Activated T-helper 2 cell treated with anti-CD3 and anti-CD28 coated beads, Interferon-gamma antibody, Interleukin-2, Interleukin-4, amounts not matched to agents 10 μg/mL and 5 μg/mL and 100 μg/mL, durations not matched to agents 14 hours and 24 hours and 36 hours (primary cell): ENCODE measurements around the gene SORL1. TPM values are rescaled to one million over a fixed set of nuclear protein-coding genes. Genes with fewer than 3 reads are reported as not detected.

Source experiments
- DNase-seq: peaks from one replicate; pipeline ENCODE4 v3.0.0; 2021; ENCODE audit warnings: low spot score
- H3K27ac Mint-ChIP-seq: one replicate; pipeline ENCODE4 v1.8.0; 2021; ENCODE audit warnings: mixed read lengths
- H3K27me3 Mint-ChIP-seq: one replicate; pipeline ENCODE4 v1.8.0; 2021; ENCODE audit warnings: low read depth, mixed read lengths
- H3K36me3 Mint-ChIP-seq: one replicate; pipeline ENCODE4 v1.8.0; 2021; ENCODE audit warnings: low read depth, mixed read lengths
- H3K4me1 Mint-ChIP-seq: one replicate; pipeline ENCODE4 v1.8.0; 2021; ENCODE audit warnings: low read depth, mixed read lengths
- H3K4me3 Mint-ChIP-seq: one replicate; pipeline ENCODE4 v1.8.0; 2021; ENCODE audit warnings: low read depth, mild to moderate bottlenecking, moderate library complexity, mixed read lengths
- H3K9me3 Mint-ChIP-seq: one replicate; pipeline ENCODE4 v1.8.0; 2021; ENCODE audit warnings: mixed read lengths
- intact Hi-C: fragments of 100-400 bp; cut with micrococcal nuclease; formaldehyde crosslinking; loops from one replicate; pipeline ENCODE4 v1.15.1; 2023
- total RNA-seq: library from RNA; stranded (reverse); gene quantifications from 2 replicates; pipeline ENCODE4 v1.2.3, GENCODE V29; 2022

The SORL1 gene
- total RNA-seq, 1 donor from 2014 or later: 20.2 TPM

DNA sequence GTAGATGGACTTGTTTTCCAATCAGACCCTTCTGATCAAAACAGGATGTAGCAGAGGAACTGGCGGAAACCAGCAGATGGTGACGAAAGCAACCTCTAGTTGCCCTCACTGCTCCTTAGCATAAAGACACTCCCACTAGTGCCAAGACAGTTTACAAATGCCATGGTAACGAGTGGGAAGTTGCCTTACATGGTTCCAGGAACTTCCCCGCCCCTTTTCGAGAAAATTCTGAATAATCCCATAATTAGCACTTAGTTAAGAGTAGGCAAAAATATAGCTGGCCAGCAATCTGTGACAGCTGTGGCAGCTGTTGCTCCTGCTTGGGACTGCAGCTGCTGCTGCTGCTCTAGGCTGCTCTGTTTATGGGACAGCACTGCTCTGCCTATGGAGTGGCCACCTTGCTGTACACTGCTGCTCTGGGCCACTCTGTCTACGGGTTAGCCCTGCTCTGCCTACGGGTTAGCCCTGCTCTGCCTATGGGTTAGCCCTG is 33.4 kb upstream of the SORL1 start:
- no peak overlapping the region for H3K27ac Mint-ChIP-seq
- H3K4me3 Mint-ChIP-seq: no peak overlapping the region
- peaks cover 59% of the 10 kb centered on the region for H3K4me1 Mint-ChIP-seq
- intact Hi-C loops: loop anchor here (5.0 kb wide), 1 partner anchor 91 kb away; no protein-coding TSS in a partner anchor
- H3K9me3 Mint-ChIP-seq: no peaks in the 10 kb centered on the region
- no peaks in the 10 kb centered on the region for H3K27me3 Mint-ChIP-seq
- DNase-seq: peak; percentile 13
- no peaks in the 10 kb centered on the region for H3K36me3 Mint-ChIP-seq

DNA sequence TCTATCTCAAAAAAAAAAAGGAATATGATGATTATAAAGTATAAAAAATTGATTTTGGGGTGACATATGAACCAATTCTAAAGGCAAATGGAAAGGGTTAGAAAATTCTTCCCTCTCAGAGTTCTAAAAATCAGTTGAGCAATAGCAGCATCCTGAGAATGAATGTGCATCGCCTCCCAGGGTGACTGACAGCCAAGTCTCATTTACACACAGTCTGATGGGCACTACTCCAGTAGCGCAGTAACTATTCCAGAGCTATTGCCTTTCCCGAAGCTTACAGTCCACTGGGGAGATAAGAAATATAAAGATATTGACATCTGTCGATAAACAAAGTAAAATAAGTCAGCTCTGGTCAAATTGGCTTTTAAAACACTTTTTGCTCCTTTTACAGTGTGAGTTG is 32.3 kb upstream of the SORL1 start:
- peaks cover 65% of the 10 kb centered on the region for H3K4me1 Mint-ChIP-seq
- intact Hi-C loops: loop anchor here (2.0 to 5.0 kb wide), 2 partner anchors 29 to 93 kb away; no protein-coding TSS in a partner anchor
- H3K9me3 Mint-ChIP-seq: no peaks in the 10 kb centered on the region
- H3K27ac Mint-ChIP-seq: no peak overlapping the region
- no peaks in the 10 kb centered on the region for H3K36me3 Mint-ChIP-seq
- no peak overlapping the region for H3K4me3 Mint-ChIP-seq
- no peaks in the 10 kb centered on the region for H3K27me3 Mint-ChIP-seq
- DNase-seq: no peak

DNA sequence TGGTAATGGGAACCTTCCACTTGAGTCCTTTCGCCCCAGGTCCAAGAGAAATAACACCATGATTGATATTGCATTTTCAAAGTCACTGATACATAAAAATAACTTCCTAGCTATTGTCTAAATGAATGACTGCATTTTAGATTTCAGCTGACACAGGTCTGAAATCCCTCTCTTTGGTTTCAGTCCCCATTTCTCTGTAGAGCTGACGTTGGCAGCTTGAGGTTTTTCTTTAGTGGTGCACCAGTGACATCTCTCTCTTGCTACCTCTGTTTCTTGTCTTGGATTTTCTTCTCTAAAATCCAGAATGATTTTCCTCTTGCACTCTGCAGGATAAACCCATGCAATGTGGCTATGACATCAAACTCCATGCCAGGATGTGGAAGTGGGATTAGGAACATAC is 31.7 kb upstream of the SORL1 start:
- Mint-ChIP-seq H3K27ac (peak overlapping the region; percentile 51), H3K27me3 (no peaks in the 10 kb centered on the region), H3K36me3 (no peaks in the 10 kb centered on the region), H3K4me1 (peaks cover 61% of the 10 kb centered on the region), H3K4me3 (no peak overlapping the region), H3K9me3 (no peaks in the 10 kb centered on the region)
- intact Hi-C loops: loop anchor here (2.0 kb wide), 1 partner anchor 28 kb away; no protein-coding TSS in a partner anchor
- DNase-seq: no peak

DNA sequence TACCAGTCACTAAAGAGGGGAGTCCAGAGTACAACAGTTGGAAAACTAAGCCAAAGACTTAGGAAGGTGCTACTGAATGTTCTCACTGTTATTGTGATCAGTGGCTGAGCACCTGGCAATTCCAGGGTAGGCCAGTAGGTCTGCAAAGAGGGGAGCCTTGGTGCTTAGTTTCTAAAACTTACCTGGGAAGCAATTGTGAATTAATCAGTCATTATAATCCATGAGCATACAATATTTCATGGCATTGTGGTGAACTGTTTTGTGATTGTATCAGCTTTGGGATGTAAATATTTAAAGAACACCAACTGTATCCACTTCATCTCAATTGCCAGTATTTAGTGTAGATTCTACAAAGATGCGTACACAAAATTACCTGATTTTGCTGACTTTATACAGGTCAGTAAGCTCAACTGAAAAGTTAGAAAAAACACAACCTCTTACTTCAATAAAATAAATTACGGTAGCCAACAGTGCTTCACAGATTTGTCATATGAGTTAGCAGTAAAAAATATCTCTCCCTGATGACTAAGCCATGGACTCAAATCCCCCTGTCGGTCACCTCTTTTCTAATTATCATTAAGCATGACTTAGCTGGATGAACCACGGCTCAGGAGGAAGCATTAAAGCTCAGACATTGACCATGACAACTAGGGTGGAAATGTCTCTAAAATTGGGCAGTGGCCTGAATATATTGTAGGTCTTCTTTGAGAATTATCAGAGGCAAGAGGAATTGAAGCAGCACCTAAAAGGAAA is 30.8 kb upstream of the SORL1 start:
- Mint-ChIP-seq H3K9me3 (no peaks in the 10 kb centered on the region), H3K27ac (no peak overlapping the region), H3K4me3 (no peak overlapping the region), H3K4me1 (peaks cover 58% of the 10 kb centered on the region), H3K27me3 (no peaks in the 10 kb centered on the region), H3K36me3 (no peaks in the 10 kb centered on the region)
- intact Hi-C loops: loop anchor here (2.0 kb wide), 1 partner anchor 27 kb away; no protein-coding TSS in a partner anchor
- no peak for DNase-seq

DNA sequence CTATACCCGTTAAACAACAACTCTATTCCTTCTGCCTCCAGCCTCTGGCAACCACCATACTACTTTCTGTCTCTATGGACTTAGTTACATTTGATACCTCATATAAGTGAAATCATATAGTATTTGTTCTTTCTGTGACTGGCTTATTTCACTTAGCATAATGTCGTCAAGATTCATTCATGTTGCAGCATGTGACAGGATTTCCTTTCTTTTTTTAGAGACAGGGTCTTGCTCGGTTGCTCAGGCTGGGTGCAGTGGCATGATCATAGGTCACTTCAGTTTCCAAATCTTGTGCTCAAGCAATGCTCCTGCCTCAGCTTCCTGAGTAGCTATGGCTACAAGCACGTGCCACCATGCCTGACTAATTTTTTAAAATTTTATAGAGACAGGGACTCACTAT is 29.4 kb upstream of the SORL1 start:
- H3K4me3 Mint-ChIP-seq: no peak overlapping the region
- DNase-seq: no peak
- no peaks in the 10 kb centered on the region for H3K9me3 Mint-ChIP-seq
- no peak overlapping the region for H3K27ac Mint-ChIP-seq
- no peaks in the 10 kb centered on the region for H3K36me3 Mint-ChIP-seq
- peaks cover 55% of the 10 kb centered on the region for H3K4me1 Mint-ChIP-seq
- intact Hi-C loops: no loop called here
- H3K27me3 Mint-ChIP-seq: peaks cover 3% of the 10 kb centered on the region

DNA sequence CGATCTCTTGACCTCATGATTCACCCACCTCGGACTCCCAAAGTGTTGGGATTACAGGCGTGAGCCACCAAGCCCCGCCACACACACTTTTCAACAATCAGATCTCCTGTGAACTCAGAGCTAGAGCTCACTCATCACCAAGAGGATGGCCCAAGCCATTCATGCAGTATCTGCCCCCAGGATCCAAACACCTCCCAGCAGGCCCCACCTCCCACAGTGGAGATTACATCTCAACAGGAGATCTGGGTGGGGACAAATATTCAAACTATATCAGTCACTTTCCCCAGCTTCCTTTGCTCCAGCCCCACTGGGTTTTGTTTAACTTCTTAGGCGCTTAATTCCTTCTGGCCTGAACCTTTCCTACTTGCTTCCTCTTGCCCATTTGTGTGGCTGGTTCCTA is 26.3 kb upstream of the SORL1 start:
- Mint-ChIP-seq H3K9me3 (no peaks in the 10 kb centered on the region), H3K4me1 (peaks cover 34% of the 10 kb centered on the region), H3K27me3 (peaks cover 6% of the 10 kb centered on the region), H3K4me3 (no peak overlapping the region), H3K27ac (no peak overlapping the region), H3K36me3 (no peaks in the 10 kb centered on the region)
- no peak for DNase-seq
- intact Hi-C loops: no loop called here

DNA sequence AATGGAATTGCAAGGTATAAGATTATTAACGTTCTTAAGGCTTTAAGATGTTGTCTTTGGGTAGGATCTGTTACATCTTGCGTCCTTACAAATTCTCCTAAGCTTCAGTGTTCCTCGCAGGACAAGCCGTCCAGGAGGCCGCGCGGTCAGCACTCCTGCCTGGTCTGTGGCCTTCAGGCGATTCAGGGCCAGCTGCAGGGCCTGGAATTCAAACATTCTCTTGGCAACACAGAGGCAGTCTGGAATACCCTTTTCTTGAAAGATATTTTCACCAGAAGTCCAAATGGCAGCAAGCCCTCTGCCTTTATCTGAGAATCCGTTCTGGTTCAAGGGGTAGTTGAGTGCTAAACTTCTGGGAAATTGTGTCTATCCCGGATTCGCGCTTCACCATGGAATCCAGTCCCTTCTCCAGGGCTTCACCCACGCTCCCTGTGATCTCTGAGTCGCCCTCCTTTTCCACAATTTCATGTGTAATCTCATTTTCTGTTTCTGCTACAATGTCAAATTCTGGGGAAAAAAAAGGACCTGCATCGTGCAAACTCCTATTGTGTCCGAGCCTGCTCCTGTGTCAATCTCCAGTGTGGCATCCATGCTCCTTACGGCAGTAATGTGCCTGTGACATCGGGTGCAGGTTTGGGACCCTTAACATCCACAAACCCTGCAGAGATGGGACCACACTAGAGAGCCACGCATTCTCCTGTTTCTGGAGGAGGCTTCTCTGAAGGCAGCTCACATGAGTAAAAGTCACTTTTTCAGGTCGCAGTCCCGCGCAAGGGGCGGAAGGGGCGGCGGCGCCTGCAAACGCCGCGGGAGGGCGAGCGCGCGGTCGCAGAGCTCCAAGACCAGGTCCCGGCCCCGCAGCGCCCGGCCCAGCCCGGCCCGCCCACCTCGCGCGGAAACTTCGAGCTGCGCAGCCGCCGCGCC is 25.4 kb upstream of the SORL1 start:
- DNase-seq: peak; percentile 27
- H3K4me3 Mint-ChIP-seq: peak overlapping the region; percentile 44
- H3K27me3 Mint-ChIP-seq: peaks cover 6% of the 10 kb centered on the region
- intact Hi-C loops: no loop called here
- H3K4me1 Mint-ChIP-seq: peaks cover 29% of the 10 kb centered on the region
- no peak overlapping the region for H3K27ac Mint-ChIP-seq
- H3K9me3 Mint-ChIP-seq: no peaks in the 10 kb centered on the region
- no peaks in the 10 kb centered on the region for H3K36me3 Mint-ChIP-seq

DNA sequence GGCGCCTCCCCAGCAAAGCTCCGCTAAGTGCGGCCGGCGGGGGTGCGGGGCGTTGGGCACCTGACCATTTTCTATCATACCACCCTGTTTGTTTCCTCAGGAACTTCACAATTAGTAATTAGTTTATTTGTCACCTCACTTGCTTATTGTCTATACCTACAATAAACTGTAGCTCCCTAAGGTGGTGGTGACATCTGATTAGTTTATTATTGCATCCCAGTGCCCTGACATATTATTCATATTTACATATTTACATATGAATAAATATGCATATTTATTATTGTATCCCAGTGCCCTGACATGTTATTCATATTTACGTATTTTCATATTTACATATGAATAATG is 24.7 kb upstream of the SORL1 start:
- DNase-seq: no peak
- no peak overlapping the region for H3K27ac Mint-ChIP-seq
- H3K36me3 Mint-ChIP-seq: no peaks in the 10 kb centered on the region
- intact Hi-C loops: no loop called here
- peaks cover 31% of the 10 kb centered on the region for H3K4me1 Mint-ChIP-seq
- peaks cover 6% of the 10 kb centered on the region for H3K27me3 Mint-ChIP-seq
- H3K4me3 Mint-ChIP-seq: no peak overlapping the region
- H3K9me3 Mint-ChIP-seq: no peaks in the 10 kb centered on the region

DNA sequence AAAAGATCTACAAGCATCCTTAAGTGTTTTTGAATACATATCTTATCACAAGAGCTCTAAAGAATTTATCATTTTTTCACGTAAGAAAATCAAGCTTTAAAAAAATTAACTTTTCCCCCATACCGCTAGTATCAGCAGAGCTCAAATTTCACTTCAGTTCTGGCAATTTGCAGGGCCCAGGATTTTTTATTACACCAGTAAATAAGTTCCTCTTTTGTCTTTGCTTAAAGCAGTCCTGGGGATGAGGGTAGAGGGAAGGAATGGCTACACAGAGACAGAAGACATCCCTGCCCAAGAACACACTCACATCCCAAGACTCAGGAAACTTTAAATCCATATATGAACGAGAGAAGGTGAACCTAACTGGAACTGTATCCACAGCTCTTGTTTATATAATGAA is 22.6 kb upstream of the SORL1 start:
- Mint-ChIP-seq H3K4me1 (peaks cover 17% of the 10 kb centered on the region), H3K4me3 (no peak overlapping the region), H3K36me3 (no peaks in the 10 kb centered on the region), H3K9me3 (no peaks in the 10 kb centered on the region), H3K27ac (no peak overlapping the region), H3K27me3 (peaks cover 6% of the 10 kb centered on the region)
- DNase-seq: no peak
- intact Hi-C loops: no loop called here

DNA sequence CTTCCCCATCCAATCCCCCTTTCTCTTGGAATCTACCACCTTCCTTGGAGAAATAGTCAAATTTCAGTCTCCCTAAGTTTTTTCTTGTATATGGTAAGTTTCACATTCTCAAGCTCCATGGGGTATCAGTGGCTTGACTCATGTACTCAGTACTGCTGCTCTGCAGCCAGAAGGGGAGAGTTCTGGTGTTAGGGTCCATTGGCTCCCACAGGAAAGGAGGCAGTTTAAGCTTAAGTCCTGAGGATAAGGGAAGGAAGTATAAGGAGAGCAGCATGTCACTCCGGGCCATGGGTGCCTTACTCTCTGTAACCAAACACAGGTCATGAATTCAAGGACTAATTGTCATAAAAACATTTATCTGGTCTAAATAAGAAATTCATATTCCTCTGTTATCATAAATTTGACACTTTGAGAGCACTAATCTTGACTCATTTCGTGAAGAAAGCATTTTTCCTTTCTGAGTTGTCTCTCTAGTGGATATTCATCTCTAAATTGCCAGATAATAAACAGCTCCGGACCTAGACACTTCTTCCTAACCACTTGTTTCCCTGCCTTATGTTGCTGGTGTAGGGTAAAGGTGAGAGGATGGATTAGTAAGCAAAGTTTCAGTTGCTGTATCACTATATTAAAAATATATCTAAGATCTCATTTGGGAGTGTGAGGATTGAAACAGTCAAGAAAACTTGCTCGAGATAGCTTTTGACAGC is 20.1 kb upstream of the SORL1 start:
- DNase-seq: no peak
- Mint-ChIP-seq H3K27me3 (peaks cover 5% of the 10 kb centered on the region), H3K27ac (no peak overlapping the region), H3K4me3 (no peak overlapping the region), H3K9me3 (no peaks in the 10 kb centered on the region), H3K4me1 (peaks cover 17% of the 10 kb centered on the region), H3K36me3 (no peaks in the 10 kb centered on the region)
- intact Hi-C loops: loop anchor here (2.0 kb wide), 1 partner anchor 33 kb away; no protein-coding TSS in a partner anchor

DNA sequence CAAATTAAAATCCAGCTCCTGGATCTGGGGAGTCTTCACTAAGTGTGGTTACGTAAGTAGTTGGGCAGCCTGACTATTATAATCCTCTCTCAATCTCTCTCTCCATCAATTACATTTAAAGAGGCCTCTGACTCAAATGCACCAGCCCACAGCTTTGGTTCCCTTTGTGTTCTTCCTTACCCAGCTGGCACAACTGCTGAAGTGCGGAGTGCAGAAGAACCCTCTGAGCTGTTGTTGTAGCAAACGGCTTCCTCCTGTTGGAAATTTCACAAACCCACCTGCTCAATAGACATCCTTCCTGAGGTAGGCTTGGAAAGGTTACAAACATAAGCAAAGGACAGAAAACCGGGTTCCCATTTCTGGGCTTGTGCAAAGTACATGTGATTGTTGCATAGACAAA is 17.0 kb upstream of the SORL1 start:
- no peak for DNase-seq
- H3K9me3 Mint-ChIP-seq: no peaks in the 10 kb centered on the region
- intact Hi-C loops: no loop called here
- no peaks in the 10 kb centered on the region for H3K36me3 Mint-ChIP-seq
- peaks cover 18% of the 10 kb centered on the region for H3K4me1 Mint-ChIP-seq
- no peak overlapping the region for H3K4me3 Mint-ChIP-seq
- peaks cover 2% of the 10 kb centered on the region for H3K27me3 Mint-ChIP-seq
- no peak overlapping the region for H3K27ac Mint-ChIP-seq
